HG03066 (cell line): ENCODE results near the gene RWDD1.
A peak's percentile ranks its signal among the peaks of the same experiment; 100 is the strongest.

Experiments
- ATAC-seq: cut with Tn5 transposase; IDR thresholded peaks from one replicate; pipeline ENCODE4 v1.9.1; 2021; ENCODE audit warnings: low read depth; ENCODE audit not compliant: unreplicated experiment

The RWDD1 gene, protein sequence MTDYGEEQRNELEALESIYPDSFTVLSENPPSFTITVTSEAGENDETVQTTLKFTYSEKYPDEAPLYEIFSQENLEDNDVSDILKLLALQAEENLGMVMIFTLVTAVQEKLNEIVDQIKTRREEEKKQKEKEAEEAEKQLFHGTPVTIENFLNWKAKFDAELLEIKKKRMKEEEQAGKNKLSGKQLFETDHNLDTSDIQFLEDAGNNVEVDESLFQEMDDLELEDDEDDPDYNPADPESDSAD

DNA sequence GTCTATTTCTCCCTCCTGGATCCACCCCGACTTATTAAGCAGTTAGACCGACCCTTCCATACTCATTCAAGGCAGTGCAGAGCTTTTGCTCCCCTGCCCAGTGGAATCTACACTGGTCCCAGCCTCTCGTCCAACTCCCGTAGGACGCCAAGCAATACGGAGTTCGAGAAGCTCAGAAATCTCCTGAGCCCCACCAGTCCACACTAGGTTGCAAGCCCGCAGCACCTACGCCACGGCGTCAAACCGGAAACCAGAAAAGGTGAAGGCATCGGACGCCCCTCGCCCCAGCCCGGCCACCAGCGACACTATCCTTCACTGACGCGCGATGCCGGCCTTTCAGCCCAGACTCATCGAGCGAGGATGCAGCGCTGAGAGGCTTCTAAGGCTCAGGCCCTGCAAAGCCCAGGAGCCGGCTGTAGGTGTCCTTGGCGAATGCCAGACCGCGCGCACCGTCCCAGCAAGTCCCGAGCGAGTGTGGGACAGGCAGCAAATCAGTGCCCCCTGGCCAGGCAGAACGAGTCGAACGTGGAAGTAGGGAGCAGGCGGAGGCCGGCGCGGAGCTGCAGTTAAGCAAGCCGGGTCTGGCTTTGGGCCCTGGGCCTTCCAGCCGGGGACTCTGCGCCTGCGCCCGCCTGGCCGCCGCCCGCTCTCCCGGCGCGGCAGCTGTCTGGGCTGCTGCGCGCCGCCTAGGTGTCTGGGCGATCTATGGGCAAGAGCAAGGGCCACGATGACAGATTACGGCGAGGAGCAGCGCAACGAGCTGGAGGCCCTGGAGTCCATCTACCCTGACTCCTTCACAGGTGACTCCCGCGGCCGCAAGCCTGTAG is at the start of gene RWDD1:
RWDD1 (plus strand) TSS at position 649 of the 827 bp plus-strand sequence; CDS start at position 728, 79 bp downstream.
- ATAC-seq = peak; percentile 90

DNA sequence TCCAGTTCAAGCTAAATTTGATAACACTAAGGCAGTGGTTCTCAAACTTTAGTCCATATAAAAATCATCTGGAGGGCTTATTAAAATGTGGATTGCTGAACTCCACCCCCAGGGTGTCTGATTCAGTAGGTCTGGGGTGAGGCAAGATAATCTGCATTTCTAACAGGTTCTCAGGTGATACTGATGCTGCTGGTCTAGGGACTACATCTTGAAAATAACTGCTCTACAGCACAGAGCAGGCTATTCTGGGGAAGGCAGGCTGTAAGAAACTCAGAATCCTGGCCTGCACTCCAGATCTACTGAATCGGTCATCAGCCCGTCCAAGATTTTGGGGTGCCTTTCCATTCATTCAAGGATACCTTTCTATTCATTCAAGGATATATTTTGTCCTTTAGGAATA is 48.4 kb upstream of the RWDD1 start:
- no peak for ATAC-seq

DNA sequence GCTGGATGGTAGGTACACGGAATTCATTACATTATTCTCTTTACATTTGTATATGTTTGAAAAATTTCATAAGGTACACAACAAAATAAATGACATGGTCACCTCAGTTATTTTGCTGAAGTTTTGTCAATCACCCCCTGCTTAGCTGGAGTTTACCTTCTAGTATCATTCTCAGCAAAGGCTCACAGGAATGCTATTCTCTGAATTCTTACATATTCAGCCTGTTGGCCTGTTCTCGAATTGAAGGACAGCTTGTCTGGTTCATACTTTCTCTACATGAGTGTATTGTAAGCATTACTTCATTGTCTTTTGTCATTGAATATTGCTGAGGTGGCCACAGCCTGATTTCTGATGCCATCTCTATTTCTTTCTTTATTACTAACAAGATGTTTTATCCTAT is 47.1 kb upstream of the RWDD1 start:
- no peak for ATAC-seq

DNA sequence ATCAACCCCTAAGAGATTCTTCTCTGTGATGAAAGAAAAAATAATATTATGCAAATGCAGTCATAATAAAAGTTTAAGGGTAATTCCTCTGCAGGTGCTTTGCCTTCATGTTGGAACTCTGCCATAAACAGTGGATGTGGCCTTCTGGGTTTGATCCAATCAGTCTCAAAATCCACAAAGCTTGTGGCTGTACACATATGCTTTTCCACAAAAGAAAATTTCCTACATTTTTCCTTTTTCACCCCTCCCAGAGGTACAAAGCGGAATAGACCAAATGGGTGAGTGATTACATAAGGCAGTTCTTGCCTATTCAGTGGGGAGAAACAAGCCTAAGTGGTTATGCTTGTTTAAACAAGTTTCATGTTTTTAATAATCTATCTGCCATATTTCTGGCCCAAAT is 43.2 kb upstream of the RWDD1 start:
- no peak for ATAC-seq

DNA sequence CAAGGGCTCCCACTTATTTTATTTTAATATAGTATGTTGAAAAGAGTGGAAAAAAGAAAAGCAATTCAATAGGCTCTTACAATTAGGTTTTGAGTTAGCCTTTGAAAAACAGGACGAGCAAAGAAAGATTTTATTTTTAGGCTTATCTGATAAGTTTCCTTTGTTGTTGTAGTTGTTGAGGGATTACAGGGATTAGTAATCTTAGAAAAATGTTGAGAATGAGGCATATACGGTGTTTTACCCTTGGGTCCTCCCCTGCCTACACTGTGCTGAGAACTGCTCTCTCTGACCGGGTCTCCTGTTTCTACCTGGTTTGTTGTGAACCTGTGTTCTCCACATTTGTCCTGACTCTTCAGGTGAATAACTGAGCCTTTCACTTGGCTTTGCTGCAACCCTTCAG is 42.5 kb upstream of the RWDD1 start:
- ATAC-seq = no peak

DNA sequence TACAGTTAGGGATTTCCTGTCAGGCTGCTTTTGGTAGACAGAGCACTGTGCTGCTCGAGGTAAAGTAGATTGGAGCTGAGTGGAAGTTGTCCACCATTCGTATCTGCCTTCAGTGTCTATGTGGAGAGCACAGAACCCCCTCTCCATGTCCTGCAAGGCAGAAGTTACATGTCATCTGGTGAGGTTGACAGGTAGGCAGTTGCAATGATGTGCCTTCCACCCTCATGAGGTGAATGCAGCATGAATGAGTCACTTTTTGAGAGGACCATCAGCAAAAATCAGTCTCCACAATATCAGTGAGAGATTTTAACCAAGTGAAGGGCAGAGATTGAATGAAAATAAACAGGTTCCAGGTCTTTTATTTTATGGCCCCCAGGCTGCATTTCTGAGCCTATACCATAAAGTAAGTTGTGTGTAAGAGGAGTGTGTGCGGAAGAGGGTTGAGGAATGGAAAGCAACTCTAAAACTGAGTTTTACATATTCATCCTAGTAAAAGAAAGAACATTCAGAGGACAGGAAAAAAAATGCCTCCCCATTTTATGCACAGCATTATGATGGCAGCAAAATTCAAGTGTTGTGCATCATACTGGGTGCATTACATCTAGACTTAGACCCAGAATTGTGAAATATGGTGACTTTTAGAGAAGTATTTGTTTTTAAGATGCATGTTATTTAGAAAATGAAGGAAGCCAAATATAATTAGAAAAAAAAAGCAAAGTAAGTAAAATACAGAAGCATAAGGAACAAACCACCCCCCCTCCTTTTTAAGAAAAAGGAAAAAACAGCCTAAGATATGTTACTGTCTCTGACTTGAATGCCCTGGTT is 41.6 kb upstream of the RWDD1 start:
- no peak for ATAC-seq

DNA sequence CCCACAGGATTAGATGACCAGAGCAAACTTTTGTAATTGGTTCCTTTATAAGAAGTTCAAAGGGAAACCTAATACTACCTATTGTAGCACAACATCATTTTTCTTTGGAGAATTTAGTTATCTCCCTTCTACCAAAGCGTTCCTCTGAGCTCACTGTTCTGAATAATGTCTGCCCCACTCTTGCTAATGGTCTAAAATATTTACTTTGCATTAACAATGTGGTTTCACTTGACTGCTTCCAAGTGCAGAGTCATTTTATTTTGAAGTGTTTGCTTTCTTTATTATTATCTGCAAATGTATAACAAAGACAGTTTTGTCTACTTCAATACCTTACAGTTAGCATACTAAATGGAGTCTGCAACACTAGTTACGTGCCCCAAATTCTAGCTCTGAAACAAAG is 40.9 kb upstream of the RWDD1 start:
- ATAC-seq = no peak

DNA sequence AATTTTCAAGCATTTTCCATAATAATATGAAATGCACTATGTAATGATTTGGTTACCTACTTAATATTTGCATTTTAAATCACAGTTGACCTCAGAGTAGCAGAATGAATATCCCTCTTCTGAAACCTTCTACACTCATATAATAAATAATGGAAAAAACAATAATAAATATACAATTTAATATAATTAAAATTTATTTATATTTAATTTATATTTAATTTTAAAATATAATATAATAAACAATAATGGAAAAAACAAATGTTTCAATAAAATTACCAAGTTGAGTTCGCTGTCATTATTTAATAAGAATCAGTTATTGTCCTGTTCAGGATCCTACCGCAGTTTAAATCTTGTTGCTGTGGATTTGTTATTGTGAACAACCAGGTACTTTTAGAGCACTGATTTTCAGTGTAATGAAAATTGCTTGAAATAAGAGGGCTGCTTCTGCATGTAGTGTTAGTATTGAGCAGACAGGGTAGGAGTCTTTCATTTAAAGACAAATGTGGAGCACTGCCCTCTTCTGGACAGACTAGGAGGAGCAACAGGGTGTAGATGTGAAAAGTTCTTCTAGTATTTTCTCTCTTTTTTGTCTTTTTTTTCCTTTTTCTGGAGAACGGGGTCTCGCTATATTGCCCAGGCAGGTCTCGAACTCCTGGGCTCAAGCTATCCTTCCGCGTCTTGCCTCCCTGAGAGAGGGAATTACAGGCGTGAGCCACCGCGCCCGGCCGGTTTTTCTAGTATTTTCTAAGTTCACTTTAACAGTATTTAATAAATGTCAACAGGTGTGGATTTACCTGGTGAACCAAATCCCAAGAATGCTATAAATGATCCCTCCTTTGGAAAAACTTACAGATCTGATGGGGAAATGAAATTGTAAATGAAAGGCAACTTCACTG is 39.4 kb upstream of the RWDD1 start:
- ATAC-seq = peak; percentile 70

DNA sequence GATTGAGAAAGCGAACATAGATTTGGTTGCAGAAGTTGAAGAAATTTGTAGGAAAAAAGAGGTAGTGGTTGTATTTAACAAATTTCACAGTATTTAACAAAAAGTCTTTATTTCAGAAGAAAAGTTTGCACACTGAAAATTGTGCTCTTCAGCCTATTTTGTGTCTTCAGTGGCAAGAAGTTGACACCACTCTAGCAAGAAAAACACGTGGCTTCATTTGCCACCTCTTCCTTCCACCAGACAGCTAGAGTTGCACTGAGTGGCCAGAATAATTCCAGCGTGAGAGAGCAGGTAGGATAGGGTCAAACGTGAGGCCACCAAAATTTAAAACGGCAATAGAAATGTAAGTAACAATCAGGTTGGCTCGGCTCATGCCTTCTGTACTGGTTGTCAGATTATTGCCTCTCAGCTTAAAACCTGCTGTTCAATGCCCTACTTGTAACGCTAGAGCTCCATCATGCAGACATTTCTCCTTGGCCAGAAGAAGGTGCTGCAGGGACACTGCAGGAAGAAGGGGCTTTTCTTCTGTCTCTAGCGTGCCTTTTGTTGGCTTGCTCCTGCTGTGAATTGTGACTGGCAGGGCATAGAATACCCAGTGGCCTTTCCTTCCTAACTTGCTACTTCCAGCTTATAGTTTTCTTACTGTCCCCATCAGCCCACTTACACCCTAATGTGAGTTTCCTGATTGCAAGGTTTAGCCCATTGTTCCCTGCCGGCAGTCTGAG is 37.9 kb upstream of the RWDD1 start:
- ATAC-seq = no peak

DNA sequence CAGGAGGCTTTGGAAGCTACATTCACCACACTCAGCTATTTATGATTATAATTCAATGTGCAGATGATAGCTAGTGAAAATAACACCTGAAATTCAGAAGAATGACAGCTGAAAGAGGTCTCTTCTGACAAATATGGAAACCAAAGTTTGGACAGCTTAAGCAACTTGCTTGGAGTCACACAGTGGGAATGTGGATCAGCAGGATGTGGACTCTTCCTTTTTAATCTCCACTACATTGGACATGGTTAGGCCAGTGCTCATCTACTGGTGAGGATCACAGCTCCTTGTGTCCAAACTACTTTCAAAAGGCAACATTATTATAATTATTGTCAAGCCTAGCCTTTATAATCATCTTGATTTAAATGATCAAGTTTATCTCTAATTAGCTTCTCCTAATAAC is 36.2 kb upstream of the RWDD1 start:
- no peak for ATAC-seq

DNA sequence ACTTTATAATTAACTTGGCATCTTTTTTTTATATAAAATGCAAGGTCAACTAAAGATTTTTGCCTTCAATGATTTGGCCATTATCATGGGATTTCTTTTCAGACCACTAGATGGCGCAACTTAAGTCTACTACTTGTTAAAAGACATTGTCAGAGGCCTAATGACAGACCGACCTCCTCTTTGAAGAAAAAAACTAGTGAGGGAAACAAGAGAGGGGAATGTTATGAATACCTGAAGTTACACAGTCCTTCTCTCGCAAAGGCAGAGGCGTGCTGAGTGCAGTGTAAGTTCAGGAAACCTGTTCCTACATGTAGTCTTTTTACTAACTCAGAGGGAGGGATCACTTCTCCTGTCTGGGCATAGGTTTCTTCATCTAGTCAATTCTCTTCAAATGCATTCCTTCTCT is 35.1 kb upstream of the RWDD1 start:
- ATAC-seq = no peak

DNA sequence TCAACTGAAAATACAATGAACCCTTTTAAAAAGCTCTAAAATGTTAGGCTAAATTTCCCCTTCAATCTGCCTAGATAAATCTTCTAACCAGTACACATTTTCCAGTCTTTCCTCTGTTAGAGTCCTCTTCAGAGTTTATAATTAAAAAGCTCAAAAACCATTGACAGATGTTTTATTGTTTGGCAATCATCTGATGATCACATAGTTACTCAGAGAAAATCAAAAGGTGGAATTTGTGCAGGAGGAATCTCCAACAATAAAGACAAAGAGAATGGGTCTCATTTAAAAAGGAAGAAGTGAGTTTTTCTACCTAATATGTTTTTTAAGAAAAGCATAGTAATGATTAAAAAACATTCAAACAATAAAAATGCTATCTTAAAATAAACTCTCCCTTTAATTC is 28.9 kb upstream of the RWDD1 start:
- ATAC-seq = no peak

DNA sequence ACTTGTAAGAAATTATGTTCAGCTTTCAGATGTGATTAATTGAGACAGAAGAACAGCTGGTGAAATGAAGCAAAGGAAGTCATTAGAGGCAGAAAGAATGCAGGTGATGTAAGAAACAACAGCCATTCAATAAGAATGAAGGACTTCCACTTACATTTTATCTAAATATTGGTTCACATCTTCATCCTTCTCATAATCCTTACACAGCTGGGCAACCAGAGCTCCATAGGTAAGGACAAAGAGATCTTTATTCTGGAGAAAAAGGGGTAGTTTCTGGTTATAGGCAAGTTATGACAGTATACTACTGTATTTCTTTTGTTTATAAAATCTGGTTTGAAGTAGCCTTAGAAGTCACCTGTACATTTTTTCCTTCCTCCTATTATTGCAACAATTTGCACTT is 28.2 kb upstream of the RWDD1 start:
- ATAC-seq = no peak

DNA sequence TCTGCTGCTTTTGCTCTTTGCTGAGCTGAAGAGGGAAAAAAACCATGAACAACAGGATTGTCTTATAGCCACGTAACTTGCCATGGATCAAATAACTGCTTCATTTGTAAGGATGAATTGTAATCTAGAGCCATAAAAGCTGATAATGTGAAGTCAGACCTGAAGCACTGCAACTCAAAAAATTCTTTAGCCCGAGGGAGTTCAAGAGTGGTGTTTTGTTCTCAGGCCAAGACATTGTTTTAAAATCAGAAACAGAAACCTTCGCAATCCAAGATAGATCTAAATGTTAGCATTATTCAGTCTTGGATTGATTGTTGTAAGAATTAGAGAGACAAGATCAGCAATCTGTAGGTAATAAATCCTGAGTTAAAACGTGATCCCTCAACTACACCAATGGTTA is 25.7 kb upstream of the RWDD1 start, which contains the start of gene TRAPPC3L:
TRAPPC3L (minus strand) TSS at position 34 of the 400 bp plus-strand sequence. CDS start 170 bp downstream, outside the sequence.
- ATAC-seq = no peak

DNA sequence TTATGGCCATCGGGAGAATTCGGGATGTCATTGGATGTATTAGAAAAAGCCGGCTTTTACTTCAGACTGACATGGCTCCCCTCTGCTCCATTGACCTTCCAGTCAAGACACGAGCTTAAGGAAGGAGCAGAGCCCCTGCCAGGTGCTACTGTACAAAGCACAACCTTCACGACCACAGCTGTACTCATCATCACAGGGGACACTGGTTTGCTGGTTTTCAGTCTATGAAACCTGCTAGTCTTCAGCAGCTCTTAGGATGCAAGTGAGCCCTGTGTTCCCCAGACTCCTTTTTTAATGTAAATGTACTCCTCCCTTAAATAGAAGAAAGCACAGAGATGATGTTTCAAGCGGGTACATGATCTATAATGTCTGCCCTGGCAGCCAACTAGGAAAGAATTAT is 23.9 kb upstream of the RWDD1 start:
- ATAC-seq = no peak

DNA sequence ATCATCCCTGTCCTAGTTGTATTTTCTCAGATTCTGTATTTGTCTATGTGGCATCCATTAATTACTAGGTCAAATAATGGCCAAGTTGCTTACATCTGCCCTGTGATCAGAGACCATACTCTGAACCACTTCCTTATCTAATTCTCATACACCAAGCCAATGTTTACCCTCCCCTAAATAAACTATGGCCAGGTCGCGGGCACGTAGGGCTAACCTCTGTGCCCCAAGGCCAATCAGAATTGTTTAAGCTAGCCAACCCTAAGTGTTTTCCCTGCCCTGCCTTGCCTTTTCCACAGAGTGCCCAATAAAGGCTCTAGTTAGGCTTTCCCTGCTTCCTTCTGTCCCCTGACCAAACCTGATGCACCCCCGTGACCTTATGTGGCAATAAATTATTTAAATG is 20.5 kb upstream of the RWDD1 start:
- no peak for ATAC-seq

DNA sequence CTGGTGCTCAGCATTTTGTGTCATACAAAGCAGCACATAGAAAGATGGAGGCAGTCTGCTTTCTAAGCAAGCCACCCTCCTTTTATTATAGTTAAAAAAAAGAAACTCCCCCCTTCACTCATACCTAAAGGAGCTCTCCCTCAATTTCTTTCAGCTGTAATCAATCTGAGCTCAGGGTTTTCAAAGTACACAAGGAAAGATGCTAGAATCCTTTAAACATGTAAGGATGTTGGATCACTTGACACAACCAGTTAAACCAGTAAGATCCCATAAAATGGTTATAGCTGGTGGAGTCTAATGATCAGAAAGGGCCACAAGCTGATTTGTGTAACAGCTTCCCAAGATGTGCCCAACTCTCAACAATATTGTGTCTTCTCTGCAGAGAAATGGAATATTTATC is 17.9 kb upstream of the RWDD1 start, which contains the start of gene CALHM4:
CALHM4 (plus strand) TSS at position 301 of the 400 bp plus-strand sequence; CDS start at position 344, 43 bp downstream.
- ATAC-seq = no peak

DNA sequence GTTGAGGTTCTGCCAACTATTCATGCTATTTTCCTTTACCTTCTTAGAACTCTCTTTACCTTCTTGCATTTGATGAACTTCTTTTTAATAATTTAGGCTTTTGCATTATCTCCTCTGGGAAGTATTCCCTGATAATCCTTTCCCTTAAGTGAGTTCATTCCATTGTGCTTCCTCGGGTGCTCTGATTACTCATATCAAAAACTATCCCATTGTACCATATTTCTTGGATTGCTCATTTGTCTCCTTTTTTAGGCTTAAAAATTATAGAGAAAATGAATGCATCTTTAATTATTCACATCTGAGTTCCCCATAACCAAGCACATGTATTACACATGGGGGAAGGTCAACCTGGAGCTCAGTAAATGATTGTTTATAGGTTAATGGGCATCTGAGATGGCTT is 15.2 kb upstream of the RWDD1 start:
- ATAC-seq = no peak

DNA sequence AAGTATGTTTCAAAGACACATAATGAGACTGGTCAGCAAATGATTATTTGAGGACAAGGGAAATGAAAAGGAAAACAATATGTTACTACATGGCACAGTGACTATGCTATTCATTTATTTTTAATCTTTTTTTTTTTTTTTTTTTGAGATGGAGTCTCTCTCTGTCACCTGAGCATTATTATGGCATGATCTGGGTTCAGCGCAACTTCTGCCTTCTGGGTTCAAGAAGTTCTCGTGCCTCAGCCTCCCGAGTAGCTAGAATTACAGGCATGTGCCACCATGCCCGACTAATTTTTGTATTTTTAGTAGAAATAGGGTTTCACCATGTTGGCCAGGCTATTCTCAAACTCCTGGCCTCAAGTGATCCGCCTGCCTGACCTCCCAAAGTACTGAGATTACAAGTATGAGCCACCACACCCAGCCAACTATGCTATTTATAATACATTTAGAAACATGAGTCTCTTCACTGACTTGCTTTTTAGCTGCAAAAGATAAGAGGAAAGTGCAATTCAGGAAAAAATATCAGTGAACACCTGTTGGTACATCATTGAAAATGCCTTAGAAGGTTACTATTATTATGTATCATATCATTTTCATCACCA is 14.4 kb upstream of the RWDD1 start:
- ATAC-seq = no peak
